ENCODE measurements around the gene PHYKPL. TPM values are rescaled to one million over a fixed set of nuclear protein-coding genes. Genes with fewer than 3 reads are reported as not detected.

PHYKPL gene
- total RNA-seq, 1 donor from 2014 or later, result 20.5 TPM

DNA sequence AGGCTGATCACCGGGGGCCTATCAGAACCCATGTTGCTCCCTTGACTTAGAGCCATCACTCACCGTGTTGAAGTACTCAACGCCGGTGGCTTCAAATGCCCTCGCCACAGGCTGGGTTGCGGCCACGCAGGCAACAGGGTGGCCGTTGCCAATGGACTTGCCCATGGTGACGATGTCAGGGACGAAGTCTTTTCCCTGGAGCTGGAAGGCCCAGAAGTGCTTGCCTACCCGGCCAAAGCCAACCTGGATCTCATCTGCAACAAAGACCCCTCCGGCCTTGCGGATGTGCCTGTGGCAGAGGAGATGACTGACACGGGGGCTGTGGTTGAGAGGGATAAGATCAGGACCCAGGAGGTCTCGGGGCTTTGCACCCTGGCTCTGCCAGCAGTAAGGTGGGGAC, 10.3 kb downstream of the PHYKPL start:
- Histone ChIP-seq H3K4me1 (peaks cover 10% of the 10 kb centered on the region), H3K27ac (no peak overlapping the region), H3K27me3 (no peaks in the 10 kb centered on the region), H3K9ac (no peak overlapping the region), H4K20me1 (ENCODE audit: low read depth) (no peaks in the 10 kb centered on the region), H2AFZ (replicated peaks) (no peak overlapping the region), H3K4me3 (no peak overlapping the region), H3K4me2 (no peak overlapping the region), H3K36me3 (peaks cover 6% of the 10 kb centered on the region), H3F3A (ENCODE audit: low read depth) (peaks cover 8% of the 10 kb centered on the region), H3K9me3 (ENCODE audit: low read depth) (no peaks in the 10 kb centered on the region), H3K79me2 (ENCODE audit: low read depth) (no peaks in the 10 kb centered on the region)
- peaks cover 2% of the 10 kb centered on the region for H3K27me3 Mint-ChIP-seq (ENCODE audit: insufficient read depth, low read depth)
- H3K4me3 Mint-ChIP-seq, result no peak overlapping the region
- H3K9me3 Mint-ChIP-seq, result no peaks in the 10 kb centered on the region
- DNase-seq (ENCODE audit: low spot score), result no peak
- H3K4me1 Mint-ChIP-seq, result peaks cover 9% of the 10 kb centered on the region
- TF ChIP-seq EZH2 (IDR thresholded peaks at IDR 0.05) (no peak), EZH2phosphoT487 (IDR thresholded peaks at IDR 0.05) (no peak)
- TF ChIP-seq, protein P1, sequence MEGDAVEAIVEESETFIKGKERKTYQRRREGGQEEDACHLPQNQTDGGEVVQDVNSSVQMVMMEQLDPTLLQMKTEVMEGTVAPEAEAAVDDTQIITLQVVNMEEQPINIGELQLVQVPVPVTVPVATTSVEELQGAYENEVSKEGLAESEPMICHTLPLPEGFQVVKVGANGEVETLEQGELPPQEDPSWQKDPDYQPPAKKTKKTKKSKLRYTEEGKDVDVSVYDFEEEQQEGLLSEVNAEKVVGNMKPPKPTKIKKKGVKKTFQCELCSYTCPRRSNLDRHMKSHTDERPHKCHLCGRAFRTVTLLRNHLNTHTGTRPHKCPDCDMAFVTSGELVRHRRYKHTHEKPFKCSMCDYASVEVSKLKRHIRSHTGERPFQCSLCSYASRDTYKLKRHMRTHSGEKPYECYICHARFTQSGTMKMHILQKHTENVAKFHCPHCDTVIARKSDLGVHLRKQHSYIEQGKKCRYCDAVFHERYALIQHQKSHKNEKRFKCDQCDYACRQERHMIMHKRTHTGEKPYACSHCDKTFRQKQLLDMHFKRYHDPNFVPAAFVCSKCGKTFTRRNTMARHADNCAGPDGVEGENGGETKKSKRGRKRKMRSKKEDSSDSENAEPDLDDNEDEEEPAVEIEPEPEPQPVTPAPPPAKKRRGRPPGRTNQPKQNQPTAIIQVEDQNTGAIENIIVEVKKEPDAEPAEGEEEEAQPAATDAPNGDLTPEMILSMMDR (IDR thresholded peaks at IDR 0.05), result no peak
- peak overlapping the region; percentile 57 for H3K27ac Mint-ChIP-seq
- H3K36me3 Mint-ChIP-seq, result peaks cover 48% of the 10 kb centered on the region

DNA sequence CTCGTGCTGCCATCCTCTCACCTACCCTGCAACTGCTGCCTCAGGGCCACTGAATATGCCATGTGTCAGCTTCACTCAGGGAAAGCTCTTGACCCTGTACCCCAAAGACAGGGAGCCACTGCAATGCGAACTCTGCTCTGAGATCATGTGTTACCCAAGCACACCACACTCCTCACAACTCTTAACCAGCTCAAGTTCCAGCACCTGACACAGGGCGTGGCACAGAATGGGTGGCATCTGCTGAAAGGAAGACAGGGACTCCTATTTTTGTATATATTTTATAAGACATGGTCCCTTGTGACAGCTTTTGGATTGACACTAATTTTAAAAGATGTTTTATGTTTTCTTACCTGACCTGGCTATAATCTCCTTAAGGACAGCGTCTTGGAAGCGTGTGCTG, 10.7 kb downstream of the PHYKPL start:
- H3K27ac Mint-ChIP-seq, result peak overlapping the region; percentile 57

DNA sequence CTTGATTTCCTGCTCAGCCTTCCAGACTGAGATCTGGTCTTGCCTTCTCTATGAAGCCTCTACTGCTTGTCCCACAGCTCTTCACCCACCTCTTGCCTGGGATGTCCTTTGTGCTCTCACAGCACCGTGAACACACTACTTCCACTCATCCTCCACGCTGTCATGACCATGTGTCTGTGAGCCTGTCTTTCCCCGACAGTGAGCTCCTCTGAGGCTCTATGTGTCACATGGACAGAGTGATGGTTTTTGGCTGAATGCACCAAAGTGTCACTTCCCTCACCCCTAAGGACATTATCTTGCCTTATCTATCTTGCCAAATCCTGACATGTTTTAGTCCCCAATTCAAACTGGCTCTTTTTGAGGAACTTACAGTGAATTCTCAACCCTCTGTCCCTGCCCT, 11.3 kb downstream of the PHYKPL start:
- Histone ChIP-seq H3K4me1 (peaks cover 10% of the 10 kb centered on the region), H3K79me2 (ENCODE audit: low read depth) (no peaks in the 10 kb centered on the region), H2AFZ (replicated peaks) (no peak overlapping the region), H3K4me3 (no peak overlapping the region), H3K36me3 (peaks cover 6% of the 10 kb centered on the region), H3F3A (ENCODE audit: low read depth) (peaks cover 11% of the 10 kb centered on the region), H3K9me3 (ENCODE audit: low read depth) (no peaks in the 10 kb centered on the region), H3K4me2 (no peak overlapping the region), H3K27me3 (no peaks in the 10 kb centered on the region), H3K27ac (no peak overlapping the region), H4K20me1 (ENCODE audit: low read depth) (no peaks in the 10 kb centered on the region), H3K9ac (no peak overlapping the region)
- H3K4me1 Mint-ChIP-seq, result peaks cover 9% of the 10 kb centered on the region
- peaks cover 2% of the 10 kb centered on the region for H3K27me3 Mint-ChIP-seq (ENCODE audit: insufficient read depth, low read depth)
- no peak overlapping the region for H3K4me3 Mint-ChIP-seq
- peak overlapping the region; percentile 50 for H3K27ac Mint-ChIP-seq
- no peaks in the 10 kb centered on the region for H3K9me3 Mint-ChIP-seq
- peaks cover 43% of the 10 kb centered on the region for H3K36me3 Mint-ChIP-seq
- no peak for DNase-seq (ENCODE audit: low spot score)
- TF ChIP-seq, protein P1 (IDR thresholded peaks at IDR 0.05), result no peak
- TF ChIP-seq EZH2phosphoT487 (IDR thresholded peaks at IDR 0.05), result no peak
- TF ChIP-seq EZH2 (IDR thresholded peaks at IDR 0.05), result no peak

More for the DNA sequence above, 10.7 kb downstream of the PHYKPL start:
- Histone ChIP-seq H3K4me1 (peaks cover 10% of the 10 kb centered on the region), H3K27ac (no peak overlapping the region), H3K9ac (no peak overlapping the region), H4K20me1 (ENCODE audit: low read depth) (no peaks in the 10 kb centered on the region), H3K4me2 (no peak overlapping the region), H3K36me3 (peaks cover 6% of the 10 kb centered on the region), H3K79me2 (ENCODE audit: low read depth) (no peaks in the 10 kb centered on the region), H3F3A (ENCODE audit: low read depth) (peaks cover 8% of the 10 kb centered on the region), H2AFZ (replicated peaks) (no peak overlapping the region), H3K4me3 (no peak overlapping the region), H3K9me3 (ENCODE audit: low read depth) (no peaks in the 10 kb centered on the region), H3K27me3 (no peaks in the 10 kb centered on the region)
- H3K9me3 Mint-ChIP-seq, result no peaks in the 10 kb centered on the region
- peaks cover 9% of the 10 kb centered on the region for H3K4me1 Mint-ChIP-seq
- H3K36me3 Mint-ChIP-seq, result peaks cover 45% of the 10 kb centered on the region
- H3K27me3 Mint-ChIP-seq (ENCODE audit: insufficient read depth, low read depth), result peaks cover 2% of the 10 kb centered on the region
- TF ChIP-seq EZH2 (IDR thresholded peaks at IDR 0.05) (no peak), EZH2phosphoT487 (IDR thresholded peaks at IDR 0.05) (no peak)
- TF ChIP-seq, protein P1 (IDR thresholded peaks at IDR 0.05), result no peak
- no peak overlapping the region for H3K4me3 Mint-ChIP-seq
- DNase-seq (ENCODE audit: low spot score), result no peak
